T-helper 2 cell treated with Interferon-gamma antibody and Interleukin-4, amounts not matched to agents 100 ng/mL and 5 ng/mL, for 36 hours (primary cell): ENCODE results near the gene IL16. TPM values are rescaled to one million over a fixed set of nuclear protein-coding genes. Genes with fewer than 3 reads are reported as not detected.
"Not testable (repeated sequence)": the region's sequence is repeated elsewhere in the genome, so short reads cannot be mapped to it uniquely, and the experiment has no call there.

Source experiments
- intact Hi-C: fragments of 100-400 bp; cut with micrococcal nuclease; formaldehyde crosslinking; loops from one replicate; pipeline ENCODE4 v1.15.1; 2023
- total RNA-seq: library from RNA; stranded (reverse); gene quantifications from 2 replicates; pipeline ENCODE4 v1.2.3, GENCODE V29; 2022

The IL16 gene
- total RNA-seq, 1 donor from 2014 or later: 199 TPM

GRCh38 chr15:81199031-81199779, 2.5 kb downstream of the IL16 start:
- intact Hi-C loops: no loop called here

- intact Hi-C loops: no loop called here
These were observed 9.3 kb downstream of the IL16 start for GRCh38 chr15:81206018-81206417.

- intact Hi-C loops: not testable (repeated sequence)
These were observed 11.3 kb downstream of the IL16 start for GRCh38 chr15:81207987-81208386.

- intact Hi-C loops: no loop called here
These were observed 13.0 kb downstream of the IL16 start for GRCh38 chr15:81209635-81210034.

GRCh38 chr15:81211376-81211775, 14.7 kb downstream of the IL16 start:
- intact Hi-C loops: no loop called here

GRCh38 chr15:81213982-81214381, 17.3 kb downstream of the IL16 start:
- intact Hi-C loops: no loop called here

- intact Hi-C loops: no loop called here
These were observed 18.9 kb downstream of the IL16 start for GRCh38 chr15:81215531-81215930.

GRCh38 chr15:81215983-81216382, 19.3 kb downstream of the IL16 start:
- intact Hi-C loops: no loop called here

GRCh38 chr15:81216422-81216821, 19.7 kb downstream of the IL16 start:
- intact Hi-C loops: no loop called here

GRCh38 chr15:81221449-81221848, 24.8 kb downstream of the IL16 start:
- intact Hi-C loops: no loop called here

- intact Hi-C loops: no loop called here
These were observed 25.3 kb downstream of the IL16 start for GRCh38 chr15:81222007-81222406.

- intact Hi-C loops: no loop called here
These were observed 26.8 kb downstream of the IL16 start for GRCh38 chr15:81223346-81223971.

- intact Hi-C loops: no loop called here
These were observed 27.6 kb downstream of the IL16 start for GRCh38 chr15:81224232-81224631.

- intact Hi-C loops: no loop called here
These were observed 28.5 kb downstream of the IL16 start for GRCh38 chr15:81225161-81225671.

GRCh38 chr15:81227716-81228115, 31.0 kb downstream of the IL16 start:
- intact Hi-C loops: no loop called here

GRCh38 chr15:81229586-81229985, 32.9 kb downstream of the IL16 start:
- intact Hi-C loops: no loop called here

GRCh38 chr15:81235276-81236123, 38.8 kb downstream of the IL16 start:
- intact Hi-C loops: no loop called here

- intact Hi-C loops: no loop called here
These were observed 42.5 kb downstream of the IL16 start for GRCh38 chr15:81239190-81239589.

- intact Hi-C loops: no loop called here
These were observed 46.1 kb downstream of the IL16 start for GRCh38 chr15:81242778-81243177.

GRCh38 chr15:81244306-81244705, 47.6 kb downstream of the IL16 start:
- intact Hi-C loops: no loop called here

- intact Hi-C loops: no loop called here
These were observed 57.2 kb downstream of the IL16 start for GRCh38 chr15:81253846-81254245.
